ENCODE data around the gene G0S2. TPM values are rescaled to one million over a fixed set of nuclear protein-coding genes. Genes with fewer than 3 reads are reported as not detected.

Gene G0S2
- total and polyA plus RNA-seq, 9 of the 15 experiments (the other 6 are each of a cell fraction or from before 2014, with no cell fraction given) = 0.18 to 65.6 (median 11.4) TPM

DNA sequence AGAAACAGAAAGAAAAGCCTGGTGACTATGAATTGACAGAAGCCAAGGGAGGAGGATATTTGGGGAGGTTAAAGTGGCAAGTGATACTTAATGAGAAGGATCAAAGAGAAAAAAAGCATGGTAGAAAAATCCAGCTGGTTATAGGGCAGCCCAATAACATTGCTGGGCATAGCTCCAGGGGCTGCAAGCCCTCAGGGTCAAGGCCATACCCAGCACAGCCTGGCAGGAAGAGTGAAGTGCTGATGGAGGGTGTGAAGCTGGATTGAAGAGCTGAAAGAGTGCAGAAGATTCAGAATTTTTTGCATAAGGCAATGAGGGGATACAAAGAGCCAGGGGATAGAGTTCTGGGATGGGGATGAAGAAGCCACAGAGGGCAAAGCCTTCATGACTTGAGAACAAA, 21.5 kb downstream of the G0S2 start:
- H3K79me2 ChIP-seq (ENCODE audit: control insufficient read depth, insufficient read depth, low read length) = no peaks in the 10 kb centered on the region
- FAIRE-seq (no peak), DNase-seq (ENCODE audit: extremely low read depth in 1 of 4, low spot score in 3 of 4) (no peak), ATAC-seq (no peak)
- H3K36me3 ChIP-seq (ENCODE audit: control insufficient read depth, insufficient read depth, low read length) = no peaks in the 10 kb centered on the region
- H3K9me1 ChIP-seq (ENCODE audit: control insufficient read depth, insufficient read depth, low read length) = no peaks in the 10 kb centered on the region
- H3K9me3 ChIP-seq (replicated peaks; ENCODE audit: control insufficient read depth, insufficient read depth, low read depth, low read length) = no peaks in the 10 kb centered on the region
- H3K27ac ChIP-seq (ENCODE audit: extremely low read depth, low read depth, low read length) = no peak overlapping the region
- in situ Hi-C loops (cut with MboI) (loop anchor here (5.0 kb wide), 1 partner anchor 119 kb away; no protein-coding TSS in a partner anchor), intact Hi-C loops (cut with micrococcal nuclease) (loop anchor here (10.0 kb wide), 1 partner anchor 288 kb away; no protein-coding TSS in a partner anchor)
- no TSS peak for BruUV-seq (replicated peaks)
- TF ChIP-seq, protein P1, sequence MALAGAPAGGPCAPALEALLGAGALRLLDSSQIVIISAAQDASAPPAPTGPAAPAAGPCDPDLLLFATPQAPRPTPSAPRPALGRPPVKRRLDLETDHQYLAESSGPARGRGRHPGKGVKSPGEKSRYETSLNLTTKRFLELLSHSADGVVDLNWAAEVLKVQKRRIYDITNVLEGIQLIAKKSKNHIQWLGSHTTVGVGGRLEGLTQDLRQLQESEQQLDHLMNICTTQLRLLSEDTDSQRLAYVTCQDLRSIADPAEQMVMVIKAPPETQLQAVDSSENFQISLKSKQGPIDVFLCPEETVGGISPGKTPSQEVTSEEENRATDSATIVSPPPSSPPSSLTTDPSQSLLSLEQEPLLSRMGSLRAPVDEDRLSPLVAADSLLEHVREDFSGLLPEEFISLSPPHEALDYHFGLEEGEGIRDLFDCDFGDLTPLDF (CRISPR knock-in tag; IDR thresholded peaks at IDR 0.05) = no peak
- TF ChIP-seq SLC30A9 (CRISPR knock-in tag; IDR thresholded peaks at IDR 0.05) = no peak
- no peak for TF ChIP-seq YBX1 (IDR thresholded peaks at IDR 0.05)
- TF ChIP-seq HLTF (IDR thresholded peaks at IDR 0.05) = no peak
- TF ChIP-seq CTBP1 (IDR thresholded peaks at IDR 0.05; ENCODE audit: borderline replicate concordance) = no peak
- TF ChIP-seq ZNF316 (IDR thresholded peaks at IDR 0.05) = no peak
- TF ChIP-seq, protein P2, sequence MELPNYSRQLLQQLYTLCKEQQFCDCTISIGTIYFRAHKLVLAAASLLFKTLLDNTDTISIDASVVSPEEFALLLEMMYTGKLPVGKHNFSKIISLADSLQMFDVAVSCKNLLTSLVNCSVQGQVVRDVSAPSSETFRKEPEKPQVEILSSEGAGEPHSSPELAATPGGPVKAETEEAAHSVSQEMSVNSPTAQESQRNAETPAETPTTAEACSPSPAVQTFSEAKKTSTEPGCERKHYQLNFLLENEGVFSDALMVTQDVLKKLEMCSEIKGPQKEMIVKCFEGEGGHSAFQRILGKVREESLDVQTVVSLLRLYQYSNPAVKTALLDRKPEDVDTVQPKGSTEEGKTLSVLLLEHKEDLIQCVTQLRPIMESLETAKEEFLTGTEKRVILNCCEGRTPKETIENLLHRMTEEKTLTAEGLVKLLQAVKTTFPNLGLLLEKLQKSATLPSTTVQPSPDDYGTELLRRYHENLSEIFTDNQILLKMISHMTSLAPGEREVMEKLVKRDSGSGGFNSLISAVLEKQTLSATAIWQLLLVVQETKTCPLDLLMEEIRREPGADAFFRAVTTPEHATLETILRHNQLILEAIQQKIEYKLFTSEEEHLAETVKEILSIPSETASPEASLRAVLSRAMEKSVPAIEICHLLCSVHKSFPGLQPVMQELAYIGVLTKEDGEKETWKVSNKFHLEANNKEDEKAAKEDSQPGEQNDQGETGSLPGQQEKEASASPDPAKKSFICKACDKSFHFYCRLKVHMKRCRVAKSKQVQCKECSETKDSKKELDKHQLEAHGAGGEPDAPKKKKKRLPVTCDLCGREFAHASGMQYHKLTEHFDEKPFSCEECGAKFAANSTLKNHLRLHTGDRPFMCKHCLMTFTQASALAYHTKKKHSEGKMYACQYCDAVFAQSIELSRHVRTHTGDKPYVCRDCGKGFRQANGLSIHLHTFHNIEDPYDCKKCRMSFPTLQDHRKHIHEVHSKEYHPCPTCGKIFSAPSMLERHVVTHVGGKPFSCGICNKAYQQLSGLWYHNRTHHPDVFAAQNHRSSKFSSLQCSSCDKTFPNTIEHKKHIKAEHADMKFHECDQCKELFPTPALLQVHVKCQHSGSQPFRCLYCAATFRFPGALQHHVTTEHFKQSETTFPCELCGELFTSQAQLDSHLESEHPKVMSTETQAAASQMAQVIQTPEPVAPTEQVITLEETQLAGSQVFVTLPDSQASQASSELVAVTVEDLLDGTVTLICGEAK (IDR thresholded peaks at IDR 0.05) = no peak
- TF ChIP-seq, protein P2 (CRISPR knock-in tag; IDR thresholded peaks at IDR 0.05) = no peak
- no peak for TF ChIP-seq USF1 (CRISPR knock-in tag; IDR thresholded peaks at IDR 0.05)
- H4K20me1 ChIP-seq (replicated peaks; ENCODE audit: control insufficient read depth, insufficient read depth, low read length) = no peaks in the 10 kb centered on the region
- no peaks in the 10 kb centered on the region for H3K4me1 ChIP-seq (replicated peaks in 1 of 2; ENCODE audit: control insufficient read depth in 2 of 2, insufficient read depth in 2 of 2, low read length in 2 of 2)
- ChIA-PET CTCF (ENCODE audit: low intra/inter-chr PET ratio) (no interaction called here), POLR2A (no interaction called here)
- no peak overlapping the region for H3K4me2 ChIP-seq (ENCODE audit: insufficient read depth, low read length)
- no peak overlapping the region for H2AFZ ChIP-seq (ENCODE audit: low read depth, low read length)
- no peak overlapping the region for H3K4me3 ChIP-seq
- H3K9ac ChIP-seq (ENCODE audit: insufficient read depth in 1 of 2, low read depth in 2 of 2, low read length in 2 of 2) = no peak overlapping the region
- H3K27me3 ChIP-seq (ENCODE audit: control insufficient read depth in 2 of 2, insufficient read depth in 2 of 2, low read length in 2 of 2) = no peaks in the 10 kb centered on the region; a peak in 1 of 5 replicates

Data from K562 (cell line).